K562 (cell line): ENCODE results near the gene PREX1. TPM values are rescaled to one million over a fixed set of nuclear protein-coding genes. Genes with fewer than 3 reads are reported as not detected.

Experiments
- BACH1 ChIP-seq: fragments of 200-800 bp; sonication (Bioruptor generic); IDR thresholded peaks from 2 replicates; pipeline ENCODE4 v1.6.1; 2016; ENCODE audit warnings: missing genetic modification characterization, missing compliant biosample characterization
- CEBPB ChIP-seq: fragments of 450-650 bp; IDR thresholded peaks from 2 replicates; pipeline ENCODE4 v1.6.1; 2016; ENCODE audit warnings: missing genetic modification characterization, missing compliant biosample characterization
- ELK3 ChIP-seq: fragments of 450-650 bp; formaldehyde crosslinking; IDR thresholded peaks from 2 replicates; pipeline ENCODE4 v1.4.0; 2020; ENCODE audit warnings: mild to moderate bottlenecking
- HES1 ChIP-seq: fragments of 450-650 bp; IDR thresholded peaks from 2 replicates; pipeline ENCODE4 v1.6.1; 2016; ENCODE audit warnings: low read depth, mild to moderate bottlenecking, moderate library complexity
- L3MBTL2 ChIP-seq: fragments of 450-650 bp; IDR thresholded peaks from 2 replicates; pipeline ENCODE4 v1.6.1; 2016; ENCODE audit warnings: mild to moderate bottlenecking, moderate library complexity
- POLR2B ChIP-seq: fragments of 450-650 bp; IDR thresholded peaks from 2 replicates; pipeline ENCODE4 v1.6.1; 2018; ENCODE audit warnings: low read depth; ENCODE audit not compliant: partially characterized antibody
- SMAD2 ChIP-seq: fragments of 150-350 bp; IDR thresholded peaks from 2 replicates; pipeline ENCODE4 v1.6.1; 2014; ENCODE audit warnings: low read depth, mild to moderate bottlenecking, low read length
- SREBF2 ChIP-seq: sonication (generic); formaldehyde crosslinking; IDR thresholded peaks from 2 replicates; pipeline ENCODE4 v1.4.0; 2020; ENCODE audit warnings: mild to moderate bottlenecking, missing genetic modification reagents
- ZNF239 ChIP-seq: fragments of 250-450 bp; sonication (Bioruptor Pico); IDR thresholded peaks from 2 replicates; pipeline ENCODE4 v1.4.0; 2020; ENCODE audit warnings: mild to moderate bottlenecking
- polyA plus RNA-seq, 8 experiments: library from polyadenylated mRNA; depleted of rRNA in 4 of 8; stranded (reverse) in 5 of 8; unstranded in 3 of 8; fragments of >200 nt; fragmentation: Nextera tagmentation in 2 of 8; fragmentation: Illumina TruSeq in 1 of 8; extraction: Ambion mirVana in 2 of 8; extraction: Trizol in 1 of 8; gene quantifications; 2 replicates each; pipeline versions ENCODE4 v1.2.1 to v1.2.3, GENCODE V29; 2011 to 2014; ENCODE audit warnings: inconsistent platforms in 1 of 8, missing spikeins in 1 of 8
- total RNA-seq, 7 experiments: library from RNA; depleted of rRNA in 6 of 7; stranded (reverse); fragments of >200 nt in 6 of 7; fragmentation: Illumina TruSeq in 2 of 7; extraction: Trizol in 2 of 7; gene quantifications; 2 replicates each; pipeline versions ENCODE4 v1.2.1 to v1.2.3, GENCODE V29; 2011 to 2021; ENCODE audit warnings: low replicate concordance in 1 of 7
- TF ChIP-seq, protein P1 (sequence below): IDR thresholded peaks from 3 replicates; pipeline ENCODE4 v1.6.1; 2011; ENCODE audit warnings: borderline replicate concordance, mild to moderate bottlenecking; ENCODE audit not compliant: insufficient read length, insufficient read depth
- TF ChIP-seq, protein P2 (sequence below), 2 experiments: fragments of 450-650 bp; IDR thresholded peaks; 2 replicates each; pipeline ENCODE4 v1.6.1; 2016; ENCODE audit warnings: mild to moderate bottlenecking in 2 of 2, borderline replicate concordance in 1 of 2, low read depth in 1 of 2, moderate library complexity in 1 of 2
- TF ChIP-seq, protein P3 (sequence below), 2 experiments: IDR thresholded peaks in 1 of 2; conservative IDR thresholded peaks in 1 of 2; 2 replicates each; pipeline ENCODE4 v1.6.1; 2016; ENCODE audit warnings: low read depth in 2 of 2, mild to moderate bottlenecking in 1 of 2, missing compliant biosample characterization in 1 of 2, missing genetic modification characterization in 1 of 2, moderate library complexity in 1 of 2

PREX1 gene
- total and polyA plus RNA-seq, 9 of the 15 experiments (the other 6 are each of a cell fraction or from before 2014, with no cell fraction given): 0.37 to 10.4 (median 4.8) TPM

- TF ChIP-seq, protein P1, sequence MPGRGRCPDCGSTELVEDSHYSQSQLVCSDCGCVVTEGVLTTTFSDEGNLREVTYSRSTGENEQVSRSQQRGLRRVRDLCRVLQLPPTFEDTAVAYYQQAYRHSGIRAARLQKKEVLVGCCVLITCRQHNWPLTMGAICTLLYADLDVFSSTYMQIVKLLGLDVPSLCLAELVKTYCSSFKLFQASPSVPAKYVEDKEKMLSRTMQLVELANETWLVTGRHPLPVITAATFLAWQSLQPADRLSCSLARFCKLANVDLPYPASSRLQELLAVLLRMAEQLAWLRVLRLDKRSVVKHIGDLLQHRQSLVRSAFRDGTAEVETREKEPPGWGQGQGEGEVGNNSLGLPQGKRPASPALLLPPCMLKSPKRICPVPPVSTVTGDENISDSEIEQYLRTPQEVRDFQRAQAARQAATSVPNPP: no peak
- TF ChIP-seq SMAD2 (no peak), L3MBTL2 (0 out of 2 replicates have a peak, but pooled peaks have one; percentile 22), POLR2B (no peak), ZNF239 (no peak), HES1 (peak; percentile 81), SREBF2 (no peak), ELK3 (CRISPR knock-in tag) (no peak), BACH1 (peak; percentile 53; the same call in 1 of the 2 replicates), CEBPB (tag) (peak; percentile 95)
- TF ChIP-seq, protein P2, sequence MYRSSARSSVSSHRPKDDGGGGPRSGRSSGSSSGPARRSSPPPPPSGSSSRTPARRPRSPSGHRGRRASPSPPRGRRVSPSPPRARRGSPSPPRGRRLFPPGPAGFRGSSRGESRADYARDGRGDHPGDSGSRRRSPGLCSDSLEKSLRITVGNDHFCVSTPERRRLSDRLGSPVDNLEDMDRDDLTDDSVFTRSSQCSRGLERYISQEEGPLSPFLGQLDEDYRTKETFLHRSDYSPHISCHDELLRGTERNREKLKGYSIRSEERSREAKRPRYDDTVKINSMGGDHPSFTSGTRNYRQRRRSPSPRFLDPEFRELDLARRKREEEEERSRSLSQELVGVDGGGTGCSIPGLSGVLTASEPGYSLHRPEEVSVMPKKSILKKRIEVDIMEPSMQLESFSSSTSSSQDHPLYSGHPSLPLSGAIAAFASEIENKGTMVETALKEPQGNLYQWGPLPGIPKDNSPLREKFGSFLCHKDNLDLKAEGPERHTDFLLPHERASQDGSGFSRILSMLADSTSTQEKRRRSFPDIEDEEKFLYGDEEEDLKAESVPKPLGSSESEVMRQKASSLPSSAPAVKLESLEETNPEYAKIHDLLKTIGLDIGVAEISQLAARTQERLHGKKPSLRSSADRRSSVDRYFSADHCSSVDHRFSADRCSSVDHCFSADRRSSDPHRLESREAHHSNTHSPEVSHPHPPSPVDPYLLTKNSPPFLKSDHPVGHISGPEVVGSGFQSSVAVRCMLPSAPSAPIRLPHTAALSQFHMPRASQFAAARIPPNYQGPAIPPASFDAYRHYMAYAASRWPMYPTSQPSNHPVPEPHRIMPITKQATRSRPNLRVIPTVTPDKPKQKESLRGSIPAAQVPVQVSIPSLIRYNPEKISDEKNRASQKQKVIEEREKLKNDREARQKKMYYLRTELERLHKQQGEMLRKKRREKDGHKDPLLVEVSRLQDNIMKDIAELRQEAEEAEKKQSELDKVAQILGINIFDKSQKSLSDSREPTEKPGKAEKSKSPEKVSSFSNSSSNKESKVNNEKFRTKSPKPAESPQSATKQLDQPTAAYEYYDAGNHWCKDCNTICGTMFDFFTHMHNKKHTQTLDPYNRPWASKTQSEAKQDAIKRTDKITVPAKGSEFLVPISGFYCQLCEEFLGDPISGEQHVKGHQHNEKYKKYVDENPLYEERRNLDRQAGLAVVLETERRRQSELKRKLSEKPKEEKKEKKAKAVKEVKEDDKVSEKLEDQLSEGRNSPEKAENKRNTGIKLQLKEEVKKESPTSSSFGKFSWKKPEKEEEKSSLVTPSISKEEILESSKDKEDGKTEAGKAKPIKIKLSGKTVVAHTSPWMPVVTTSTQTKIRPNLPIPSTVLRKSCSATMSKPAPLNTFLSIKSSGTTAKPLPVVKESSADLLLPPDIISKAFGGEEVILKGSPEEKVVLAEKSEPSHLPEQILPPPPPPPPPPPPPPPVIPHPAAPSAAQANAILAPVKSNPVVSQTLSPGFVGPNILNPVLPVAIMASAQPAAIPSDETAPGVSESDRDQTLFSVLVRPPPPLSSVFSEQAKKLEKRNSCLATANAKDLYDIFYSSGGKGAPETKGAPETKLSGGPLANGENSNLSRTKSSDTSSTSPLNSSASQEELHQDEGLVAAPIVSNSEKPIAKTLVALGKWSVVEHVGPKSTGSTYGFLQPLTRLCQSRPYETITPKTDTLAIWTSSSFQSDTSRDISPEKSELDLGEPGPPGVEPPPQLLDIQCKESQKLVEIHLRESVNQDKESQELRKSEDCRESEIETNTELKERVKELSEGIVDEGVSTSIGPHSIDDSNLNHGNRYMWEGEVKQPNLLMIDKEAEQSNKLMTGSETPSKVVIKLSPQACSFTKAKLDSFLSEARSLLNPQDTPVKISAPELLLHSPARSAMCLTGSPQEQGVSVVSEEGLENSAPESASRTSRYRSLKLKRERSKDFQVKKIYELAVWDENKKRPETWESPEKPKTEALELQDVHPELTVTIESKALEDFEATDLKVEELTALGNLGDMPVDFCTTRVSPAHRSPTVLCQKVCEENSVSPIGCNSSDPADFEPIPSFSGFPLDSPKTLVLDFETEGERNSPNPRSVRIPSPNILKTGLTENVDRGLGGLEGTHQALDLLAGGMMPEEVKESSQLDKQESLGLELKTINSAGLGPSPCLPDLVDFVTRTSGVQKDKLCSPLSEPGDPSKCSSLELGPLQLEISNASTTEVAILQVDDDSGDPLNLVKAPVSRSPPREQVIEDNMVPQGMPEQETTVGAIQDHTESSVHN (IDR thresholded peaks at IDR 0.05; ENCODE audit: borderline replicate concordance in 1 of 2, low read depth in 1 of 2): no peak
- TF ChIP-seq, protein P3, sequence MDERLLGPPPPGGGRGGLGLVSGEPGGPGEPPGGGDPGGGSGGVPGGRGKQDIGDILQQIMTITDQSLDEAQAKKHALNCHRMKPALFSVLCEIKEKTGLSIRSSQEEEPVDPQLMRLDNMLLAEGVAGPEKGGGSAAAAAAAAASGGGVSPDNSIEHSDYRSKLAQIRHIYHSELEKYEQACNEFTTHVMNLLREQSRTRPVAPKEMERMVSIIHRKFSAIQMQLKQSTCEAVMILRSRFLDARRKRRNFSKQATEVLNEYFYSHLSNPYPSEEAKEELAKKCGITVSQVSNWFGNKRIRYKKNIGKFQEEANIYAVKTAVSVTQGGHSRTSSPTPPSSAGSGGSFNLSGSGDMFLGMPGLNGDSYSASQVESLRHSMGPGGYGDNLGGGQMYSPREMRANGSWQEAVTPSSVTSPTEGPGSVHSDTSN (CRISPR knock-in tag; IDR thresholded peaks at IDR 0.05; ENCODE audit: low read depth): no peak
- TF ChIP-seq, protein P3 (tag; conservative IDR thresholded peaks at IDR 0.05; ENCODE audit: low read depth): no peak
Measured at GRCh38 chr20:48722002-48722731, 105.6 kb downstream of the PREX1 start (continued).
